Epidermal melanocyte (primary cell): Measurements from ENCODE around the gene WNT6.
A peak's percentile ranks its signal among the peaks of the same experiment; 100 is the strongest.

Experiments
- DNase-seq: peaks from one replicate; pipeline ENCODE4 v3.0.0; 2011; ENCODE audit warnings: low spot score; ENCODE audit not compliant: insufficient read length

The WNT6 gene

GRCh38 chr2:218857371-218858137 is 2.1 kb upstream of the WNT6 start:
- no peak for DNase-seq

- no peak for DNase-seq
Measured at GRCh38 chr2:218858138-218858445, 1.5 kb upstream of the WNT6 start.

GRCh38 chr2:218858671-218859555 is 692 bp upstream of the WNT6 start:
- DNase-seq, result no peak

- DNase-seq, result no peak
Measured at GRCh38 chr2:218859988-218860831, 605 bp downstream of the WNT6 start.

GRCh38 chr2:218860950-218861381 is 1.4 kb downstream of the WNT6 start:
- no peak for DNase-seq

- DNase-seq, result no peak
Measured at GRCh38 chr2:218861645-218862318, 2.2 kb downstream of the WNT6 start.

GRCh38 chr2:218863021-218863520 is 3.5 kb downstream of the WNT6 start:
- DNase-seq, result no peak

- DNase-seq, result no peak
Measured at GRCh38 chr2:218865396-218865795, 5.8 kb downstream of the WNT6 start.

- no peak for DNase-seq
Measured at GRCh38 chr2:218865999-218866398, 6.4 kb downstream of the WNT6 start.

GRCh38 chr2:218867900-218868299 is 8.3 kb downstream of the WNT6 start:
- no peak for DNase-seq

- no peak for DNase-seq
Measured at GRCh38 chr2:218869064-218869463, 9.5 kb downstream of the WNT6 start.

- no peak for DNase-seq
Measured at GRCh38 chr2:218870984-218871344, 11.4 kb downstream of the WNT6 start.

GRCh38 chr2:218871345-218872302 is 12.0 kb downstream of the WNT6 start:
- DNase-seq, result no peak

GRCh38 chr2:218872645-218873358 is 13.2 kb downstream of the WNT6 start:
- DNase-seq, result no peak

- no peak for DNase-seq
Measured at GRCh38 chr2:218873359-218874194, 14.0 kb downstream of the WNT6 start.

GRCh38 chr2:218875692-218876246 is 16.2 kb downstream of the WNT6 start:
- DNase-seq, result no peak

GRCh38 chr2:218876562-218877219 is 17.1 kb downstream of the WNT6 start:
- peak; percentile 97 for DNase-seq

- no peak for DNase-seq
Measured at GRCh38 chr2:218877331-218877730, 17.7 kb downstream of the WNT6 start.
